ENCODE results near the gene MORF4L2.

Gene MORF4L2

GRCh38 chrX:103686199-103687072, at the start of gene MORF4L2:
MORF4L2 (minus strand) TSS chrX:103686699; CDS start chrX:103677027, 9,672 bp downstream.
- peak; percentile 84 for DNase-seq (ENCODE audit: low spot score)

- no peak for DNase-seq (ENCODE audit: low spot score)
Observed at GRCh38 chrX:103734125-103734760, 47.7 kb upstream of the MORF4L2 start.

- DNase-seq (ENCODE audit: low spot score): no peak
Observed at GRCh38 chrX:103733017-103733416, 46.5 kb upstream of the MORF4L2 start.

GRCh38 chrX:103730796-103731493, 44.4 kb upstream of the MORF4L2 start:
- DNase-seq (ENCODE audit: low spot score): no peak

- DNase-seq (ENCODE audit: low spot score): no peak
Observed at GRCh38 chrX:103730147-103730795, 43.8 kb upstream of the MORF4L2 start.

- DNase-seq (ENCODE audit: low spot score): no peak
Observed at GRCh38 chrX:103729015-103729414, 42.5 kb upstream of the MORF4L2 start.

GRCh38 chrX:103727115-103727514, 40.6 kb upstream of the MORF4L2 start:
- no peak for DNase-seq (ENCODE audit: low spot score)

GRCh38 chrX:103726477-103726876, 40.0 kb upstream of the MORF4L2 start:
- DNase-seq (ENCODE audit: low spot score): no peak

- DNase-seq (ENCODE audit: low spot score): no peak
Observed at GRCh38 chrX:103722505-103722904, 36.0 kb upstream of the MORF4L2 start.

GRCh38 chrX:103718120-103718519, 31.6 kb upstream of the MORF4L2 start:
- no peak for DNase-seq (ENCODE audit: low spot score)

GRCh38 chrX:103716962-103717361, 30.5 kb upstream of the MORF4L2 start:
- DNase-seq (ENCODE audit: low spot score): no peak

- DNase-seq (ENCODE audit: low spot score): no peak
Observed at GRCh38 chrX:103710609-103711008, 24.1 kb upstream of the MORF4L2 start, which contains the start of gene TMEM31. TMEM31 (plus strand) TSS chrX:103710909; CDS start chrX:103712259, 1,350 bp downstream.

- DNase-seq (ENCODE audit: low spot score): no peak
Observed at GRCh38 chrX:103704863-103705262, 18.4 kb upstream of the MORF4L2 start.

- DNase-seq (ENCODE audit: low spot score): no peak
Observed at GRCh38 chrX:103699243-103699642, 12.7 kb upstream of the MORF4L2 start.

GRCh38 chrX:103697687-103698086, 11.2 kb upstream of the MORF4L2 start:
- DNase-seq (ENCODE audit: low spot score): no peak

- no peak for DNase-seq (ENCODE audit: low spot score)
Observed at GRCh38 chrX:103691059-103691458, 4.6 kb upstream of the MORF4L2 start.

GRCh38 chrX:103688946-103689345, 2.4 kb upstream of the MORF4L2 start:
- DNase-seq (ENCODE audit: low spot score): no peak

- peak; percentile 48 for DNase-seq (ENCODE audit: low spot score)
Observed at GRCh38 chrX:103687696-103688201, 1.2 kb upstream of the MORF4L2 start.

- peak; percentile 66 for DNase-seq (ENCODE audit: low spot score)
Observed at GRCh38 chrX:103687073-103687695, 685 bp upstream of the MORF4L2 start.

- DNase-seq (ENCODE audit: low spot score): no peak
Observed at GRCh38 chrX:103685396-103685795, 1.1 kb downstream of the MORF4L2 start.

GRCh38 chrX:103681443-103681842, 5.1 kb downstream of the MORF4L2 start:
- no peak for DNase-seq (ENCODE audit: low spot score)

Data from COLO829 (cell line).